Lung (tissue), 12 donors: ENCODE measurements around the gene FZD2. TPM values are rescaled to one million over a fixed set of nuclear protein-coding genes. Genes with fewer than 3 reads are reported as not detected.
"Not testable (repeated sequence)": the region's sequence is repeated elsewhere in the genome, so short reads cannot be mapped to it uniquely, and the experiment has no call there.

Experiments used
- ATAC-seq: fragments of 200-7000 bp; cut with Tn5 transposase; one replicate; pipeline ENCODE4 v1.9.1; 2020; ENCODE audit warnings: moderate number of reproducible peaks; ENCODE audit not compliant: insufficient read depth, low FRiP score
- DNase-seq, 3 donors: peaks; one replicate each; pipeline ENCODE4 v3.0.0-alpha.2; 2013 to 2017
- H3K27ac ChIP-seq, 2 donors: one replicate each; pipeline ENCODE4 v1.5.1; 2013; ENCODE audit warnings: mild to moderate bottlenecking in 2 of 2, moderate library complexity in 2 of 2, control low read depth in 1 of 2, inconsistent platforms in 1 of 2, low read depth in 1 of 2, low read length in 1 of 2
- H3K27me3 ChIP-seq, 3 donors: one replicate each; pipeline ENCODE4 v1.5.1; 2013; ENCODE audit warnings: low read length in 2 of 3; ENCODE audit not compliant: control insufficient read depth in 3 of 3, insufficient read depth in 3 of 3
- H3K36me3 ChIP-seq, 4 donors: one replicate each; pipeline ENCODE4 v1.5.1; 2013; ENCODE audit warnings: low read length in 4 of 4, mild to moderate bottlenecking in 1 of 4, moderate library complexity in 1 of 4; ENCODE audit not compliant: control insufficient read depth in 4 of 4, insufficient read depth in 4 of 4
- H3K4me1 ChIP-seq, 5 donors: one replicate each; pipeline ENCODE4 v1.5.1; 2013; ENCODE audit warnings: low read length in 5 of 5, mild to moderate bottlenecking in 2 of 5, moderate library complexity in 1 of 5; ENCODE audit not compliant: control insufficient read depth in 5 of 5, insufficient read depth in 5 of 5
- H3K4me3 ChIP-seq: one replicate; pipeline ENCODE4 v1.5.1; 2013; ENCODE audit warnings: mild to moderate bottlenecking, control low read depth, moderate library complexity
- H3K9ac ChIP-seq, 2 donors: one replicate each; pipeline ENCODE4 v1.5.1; 2013; ENCODE audit warnings: low read length in 2 of 2, control low read depth in 1 of 2; ENCODE audit not compliant: insufficient read depth in 1 of 2
- H3K9me3 ChIP-seq, 4 donors: one replicate each; pipeline ENCODE4 v1.5.1; 2013; ENCODE audit warnings: low read length in 3 of 4, mild to moderate bottlenecking in 1 of 4, moderate library complexity in 1 of 4; ENCODE audit not compliant: control insufficient read depth in 4 of 4, insufficient read depth in 3 of 4
- WGBS, 2 donors: extraction: QIAGEN DNeasy Blood & Tissue Kit; methylation state at CpG; one replicate each; pipeline ENCODE4 v1.1.7; 2013; 5-methylcytosine and 5-hydroxymethylcytosine counted together
- polyA plus RNA-seq, 2 donors: library from polyadenylated mRNA; stranded (reverse); fragments of 200-250 nt; gene quantifications; one replicate each; pipeline ENCODE4 v1.2.1, GENCODE V29; 2013
- total RNA-seq, 2 donors: library from RNA; depleted of rRNA in 1 of 2; stranded (reverse); fragments of >200 nt in 1 of 2; gene quantifications; one replicate each; pipeline ENCODE4 v1.2.1, GENCODE V29; 2014 to 2021
- TF ChIP-seq, protein P1 (sequence below): IDR thresholded peaks from 2 replicates; pipeline ENCODE4 v1.5.1; 2012; ENCODE audit warnings: mild to moderate bottlenecking; ENCODE audit errors: control extremely low read depth, extremely low read depth
- donor health status: control.
- donor health status: control.
- donor health status: Bipolar disorder and iron deficiency.
- donor health status: healthy.
- donor health status: DM: yes; HTN: yes; CAD: no.

The FZD2 gene
- total and polyA plus RNA-seq, 4 donors: 3.8 to 14.1 (median 6.9) TPM

DNA sequence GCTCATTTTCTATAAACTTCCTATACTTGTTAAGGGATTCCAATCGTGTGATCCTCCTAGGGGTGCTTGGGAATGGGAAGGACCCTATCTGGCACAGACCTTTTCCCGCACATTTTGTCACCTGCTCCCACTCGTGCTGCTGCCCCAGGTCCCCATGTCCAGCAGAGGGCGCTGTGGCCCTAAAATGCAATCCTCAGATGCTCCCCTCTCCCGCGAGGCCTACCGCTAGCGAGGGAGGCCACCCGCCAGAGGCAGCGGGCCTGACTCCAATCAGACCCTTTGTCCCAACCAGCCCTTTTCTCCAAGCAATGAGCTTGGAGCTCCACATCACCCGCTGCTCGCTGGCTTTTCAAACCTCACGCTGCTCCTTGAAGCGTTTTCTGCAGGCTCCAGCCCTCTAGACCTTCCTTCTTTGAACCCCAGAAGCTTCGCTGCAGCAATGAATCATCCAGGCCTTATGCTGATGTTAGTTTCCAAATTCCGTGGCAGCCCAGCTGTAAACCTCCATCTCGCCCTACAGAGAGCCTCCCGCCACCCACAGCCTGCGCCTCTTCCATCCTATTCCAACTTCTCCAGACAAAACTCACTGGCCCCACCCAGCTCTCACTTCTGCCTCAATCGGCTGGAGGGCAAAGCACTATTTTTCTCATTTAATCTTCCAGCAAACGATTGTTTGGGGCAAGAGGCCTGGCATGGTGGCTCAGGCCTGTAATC is 23.6 kb upstream of the FZD2 start:
- DNase-seq (peak; percentile 94 to 95 (median 94)), ATAC-seq (peak; percentile 80)
- no peak overlapping the region for H3K9ac ChIP-seq
- H3K27ac ChIP-seq: no peak overlapping the region
- peaks cover 0 to 2% (median 0%) of the 10 kb centered on the region in 4 donors for H3K9me3 ChIP-seq
- H3K36me3 ChIP-seq: no peaks in the 10 kb centered on the region
- TF ChIP-seq, protein P1, sequence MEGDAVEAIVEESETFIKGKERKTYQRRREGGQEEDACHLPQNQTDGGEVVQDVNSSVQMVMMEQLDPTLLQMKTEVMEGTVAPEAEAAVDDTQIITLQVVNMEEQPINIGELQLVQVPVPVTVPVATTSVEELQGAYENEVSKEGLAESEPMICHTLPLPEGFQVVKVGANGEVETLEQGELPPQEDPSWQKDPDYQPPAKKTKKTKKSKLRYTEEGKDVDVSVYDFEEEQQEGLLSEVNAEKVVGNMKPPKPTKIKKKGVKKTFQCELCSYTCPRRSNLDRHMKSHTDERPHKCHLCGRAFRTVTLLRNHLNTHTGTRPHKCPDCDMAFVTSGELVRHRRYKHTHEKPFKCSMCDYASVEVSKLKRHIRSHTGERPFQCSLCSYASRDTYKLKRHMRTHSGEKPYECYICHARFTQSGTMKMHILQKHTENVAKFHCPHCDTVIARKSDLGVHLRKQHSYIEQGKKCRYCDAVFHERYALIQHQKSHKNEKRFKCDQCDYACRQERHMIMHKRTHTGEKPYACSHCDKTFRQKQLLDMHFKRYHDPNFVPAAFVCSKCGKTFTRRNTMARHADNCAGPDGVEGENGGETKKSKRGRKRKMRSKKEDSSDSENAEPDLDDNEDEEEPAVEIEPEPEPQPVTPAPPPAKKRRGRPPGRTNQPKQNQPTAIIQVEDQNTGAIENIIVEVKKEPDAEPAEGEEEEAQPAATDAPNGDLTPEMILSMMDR: peak; percentile 89
- H3K4me1 ChIP-seq: peaks cover 0 to 16% (median 4%) of the 10 kb centered on the region in 5 donors
- H3K4me3 ChIP-seq: no peak overlapping the region
- H3K27me3 ChIP-seq: no peaks in the 10 kb centered on the region
- 32 to 33% methylated on average over 21 of the region's 21 CpGs for WGBS, 2 donors

DNA sequence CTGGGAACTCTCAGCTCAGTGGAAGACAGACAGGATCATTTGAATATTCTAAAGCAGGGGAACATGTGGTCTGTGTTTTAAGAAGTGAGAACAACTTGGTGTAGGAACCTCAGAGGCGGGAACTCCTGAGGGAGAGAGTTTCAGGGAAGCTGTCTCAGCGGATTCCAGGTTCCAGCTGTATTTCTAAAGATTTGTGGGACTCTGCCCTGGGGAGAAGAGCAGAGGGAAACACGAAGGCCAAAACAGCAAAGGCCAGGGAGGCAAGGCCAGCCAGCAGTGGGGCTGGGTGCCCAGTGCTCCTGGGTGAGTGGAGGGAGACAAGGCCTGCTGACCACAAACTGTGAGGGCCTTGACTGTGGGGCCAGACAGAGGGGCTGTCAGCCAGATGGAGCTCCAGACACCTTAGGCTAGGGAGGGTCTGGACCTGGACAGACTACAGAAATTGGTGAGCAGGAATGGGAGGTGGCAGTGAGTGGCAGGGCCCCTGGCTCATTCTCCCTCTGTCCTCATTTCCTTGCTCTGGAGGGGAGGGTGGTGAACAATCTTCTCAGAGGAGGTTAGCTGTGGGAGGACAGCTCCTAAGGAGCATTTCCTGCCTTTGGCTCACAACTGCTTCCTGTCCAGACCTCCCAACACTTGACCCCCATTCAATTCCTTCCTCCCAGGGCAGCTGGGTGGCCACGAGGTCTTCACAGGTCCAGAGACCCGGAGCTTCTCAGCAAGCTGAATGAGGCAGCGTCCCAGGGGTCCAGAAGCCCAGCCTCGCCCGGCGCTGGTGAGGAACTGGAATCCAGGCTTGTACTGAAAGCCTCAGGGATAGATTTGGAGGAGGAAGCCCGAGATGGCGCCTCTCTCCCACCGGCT is 21.0 kb upstream of the FZD2 start:
- Histone ChIP-seq H3K9ac (no peak overlapping the region), H3K36me3 (no peaks in the 10 kb centered on the region), H3K27ac (peak overlapping the region in 1 of 2 donors; percentile 2), H3K9me3 (peaks cover 0 to 2% (median 0%) of the 10 kb centered on the region in 4 donors), H3K27me3 (no peaks in the 10 kb centered on the region), H3K4me1 (peaks cover 0 to 16% (median 4%) of the 10 kb centered on the region in 5 donors), H3K4me3 (no peak overlapping the region)
- TF ChIP-seq, protein P1: no peak
- 66 to 70% methylated on average over 12 of the region's 12 CpGs for WGBS, 2 donors
- ATAC-seq: no peak
- DNase-seq: peak in 2 of 3 donors; percentile 31 to 37

DNA sequence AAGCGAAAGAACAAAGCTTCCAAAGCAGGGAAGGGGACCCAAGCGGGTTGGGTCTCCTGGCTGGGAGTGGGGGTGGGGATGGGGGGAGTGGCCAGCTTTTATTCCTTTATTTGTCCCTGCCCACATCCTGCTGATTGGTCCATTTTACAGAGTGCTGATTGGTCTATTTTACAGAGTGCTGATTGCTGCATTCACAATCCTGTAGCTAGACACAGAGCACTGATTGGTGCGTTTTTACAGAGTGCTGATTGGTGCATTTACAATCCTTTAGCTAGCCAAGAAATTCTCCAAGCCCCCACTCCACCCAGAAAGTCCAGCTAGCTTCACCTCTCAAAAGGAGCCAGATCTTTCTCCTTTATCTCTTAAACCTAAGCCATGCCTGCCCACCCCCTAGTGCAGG is 19.4 kb upstream of the FZD2 start:
- H3K36me3 ChIP-seq, H3K9me3 ChIP-seq, H3K27ac ChIP-seq, H3K9ac ChIP-seq, H3K27me3 ChIP-seq, DNase-seq, ATAC-seq, H3K4me3 ChIP-seq: not testable (repeated sequence)
- peaks cover 0 to 31% (median 6%) of the 10 kb centered on the region in 5 donors for H3K4me1 ChIP-seq
- 96 to 100% methylated on average over 3 of the region's 3 CpGs for WGBS, 2 donors

DNA sequence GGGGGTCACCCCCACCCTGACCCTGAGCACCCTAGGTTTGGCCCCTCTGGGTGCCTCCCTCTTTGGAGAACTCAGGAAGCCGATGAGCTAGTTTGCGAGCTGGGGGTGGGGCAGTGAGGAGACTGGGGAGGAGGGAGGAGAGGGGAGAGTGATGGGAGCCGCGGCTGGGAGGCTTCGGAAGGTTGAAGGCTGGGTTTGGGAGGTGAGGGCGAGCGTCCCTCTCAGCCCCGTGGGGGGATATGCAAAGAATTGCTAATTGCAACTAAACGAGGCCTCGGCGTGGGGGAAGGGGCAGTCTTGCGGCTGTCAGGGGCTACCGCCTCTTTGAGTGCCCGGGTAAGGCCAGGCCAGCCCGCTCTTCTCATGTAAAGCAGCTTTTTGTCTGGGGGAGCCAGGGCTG is 17.6 kb upstream of the FZD2 start:
- Histone ChIP-seq H3K9ac (no peak overlapping the region), H3K4me3 (no peak overlapping the region), H3K27ac (no peak overlapping the region), H3K9me3 (peaks cover 0 to 2% (median 0%) of the 10 kb centered on the region in 4 donors), H3K4me1 (peaks cover 0 to 41% (median 8%) of the 10 kb centered on the region in 5 donors), H3K27me3 (no peaks in the 10 kb centered on the region), H3K36me3 (no peaks in the 10 kb centered on the region)
- DNase-seq (peak; percentile 26 to 45 (median 38)), ATAC-seq (no peak)
- 53 to 71% methylated on average over 15 of the region's 15 CpGs for WGBS, 2 donors
- TF ChIP-seq, protein P1: no peak
